ENCODE results near the gene APOL6. TPM values are rescaled to one million over a fixed set of nuclear protein-coding genes. Genes with fewer than 3 reads are reported as not detected.
"Not testable (repeated sequence)": the region's sequence is repeated elsewhere in the genome, so short reads cannot be mapped to it uniquely, and the experiment has no call there.

The APOL6 gene
- total RNA-seq, 1 donor, result 51.8 TPM

GRCh38 chr22:35690001-35690400 lies 41.8 kb downstream of the APOL6 start:
- Histone ChIP-seq H3K4me2 (ENCODE audit: insufficient read depth, low read length) (no peak overlapping the region), H3K27me3 (ENCODE audit: insufficient read depth, low read length) (no peaks in the 10 kb centered on the region), H3K9me3 (ENCODE audit: low read depth, low read length) (no peaks in the 10 kb centered on the region), H2AFZ (ENCODE audit: low read length) (no peak overlapping the region), H3K27ac (ENCODE audit: low read depth, low read length) (no peak overlapping the region), H3K79me2 (ENCODE audit: insufficient read depth, low read length) (no peaks in the 10 kb centered on the region), H3K36me3 (ENCODE audit: insufficient read depth, low read length) (no peaks in the 10 kb centered on the region), H3K4me3 (ENCODE audit: insufficient read depth, low read length) (no peak overlapping the region), H3K4me1 (ENCODE audit: insufficient read depth, low read length) (peaks cover 8% of the 10 kb centered on the region), H4K20me1 (ENCODE audit: insufficient read depth, low read length) (no peaks in the 10 kb centered on the region)
- no peak for DNase-seq (ENCODE audit: insufficient read length, low spot score, missing footprints)
- no peak for TF ChIP-seq CTCF (IDR thresholded peaks at IDR 0.05; ENCODE audit: extremely low read depth, low read depth, low read length)

GRCh38 chr22:35695202-35695601 lies 47.0 kb downstream of the APOL6 start:
- TF ChIP-seq CTCF (IDR thresholded peaks at IDR 0.05; ENCODE audit: extremely low read depth, low read depth, low read length), result no peak
- Histone ChIP-seq H3K4me1 (ENCODE audit: insufficient read depth, low read length) (no peaks in the 10 kb centered on the region), H3K9me3 (ENCODE audit: low read depth, low read length) (no peaks in the 10 kb centered on the region), H3K79me2 (ENCODE audit: insufficient read depth, low read length) (no peaks in the 10 kb centered on the region), H3K36me3 (ENCODE audit: insufficient read depth, low read length) (no peaks in the 10 kb centered on the region), H4K20me1 (ENCODE audit: insufficient read depth, low read length) (no peaks in the 10 kb centered on the region), H3K4me3 (ENCODE audit: insufficient read depth, low read length) (no peak overlapping the region), H3K27me3 (ENCODE audit: insufficient read depth, low read length) (no peaks in the 10 kb centered on the region), H3K4me2 (ENCODE audit: insufficient read depth, low read length) (no peak overlapping the region), H2AFZ (ENCODE audit: low read length) (no peak overlapping the region), H3K27ac (ENCODE audit: low read depth, low read length) (no peak overlapping the region)
- DNase-seq (ENCODE audit: insufficient read length, low spot score, missing footprints), result no peak

DNA sequence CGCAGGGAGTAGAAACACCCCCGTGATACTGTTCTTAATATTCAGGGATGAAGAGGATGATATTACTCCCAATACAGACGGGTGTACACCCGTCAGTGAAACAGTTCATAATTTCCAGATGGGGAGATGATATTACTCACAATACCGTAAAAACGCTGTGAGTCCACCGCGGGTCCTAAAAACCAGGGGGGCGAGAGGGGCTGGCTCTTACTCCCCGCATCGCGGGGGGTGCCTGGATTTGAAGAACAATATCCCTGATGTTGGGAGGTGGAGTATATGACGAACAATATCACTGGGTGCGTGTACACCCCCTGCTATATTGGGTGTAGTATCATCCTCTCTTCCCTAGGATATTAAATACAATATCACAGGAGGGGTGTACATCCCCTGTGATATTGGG lies 48.9 kb downstream of the APOL6 start:
- Histone ChIP-seq H3K36me3 (ENCODE audit: insufficient read depth, low read length) (no peaks in the 10 kb centered on the region), H3K27ac (ENCODE audit: low read depth, low read length) (no peak overlapping the region), H3K9me3 (ENCODE audit: low read depth, low read length) (no peaks in the 10 kb centered on the region), H3K4me1 (ENCODE audit: insufficient read depth, low read length) (no peaks in the 10 kb centered on the region), H3K4me2 (ENCODE audit: insufficient read depth, low read length) (no peak overlapping the region), H3K79me2 (ENCODE audit: insufficient read depth, low read length) (no peaks in the 10 kb centered on the region), H3K4me3 (ENCODE audit: insufficient read depth, low read length) (no peak overlapping the region), H2AFZ (ENCODE audit: low read length) (no peak overlapping the region), H4K20me1 (ENCODE audit: insufficient read depth, low read length) (no peaks in the 10 kb centered on the region), H3K27me3 (ENCODE audit: insufficient read depth, low read length) (no peaks in the 10 kb centered on the region)
- TF ChIP-seq CTCF (IDR thresholded peaks at IDR 0.05; ENCODE audit: extremely low read depth, low read depth, low read length), result no peak
- DNase-seq (ENCODE audit: insufficient read length, low spot score, missing footprints), result no peak

GRCh38 chr22:35699852-35700251 lies 51.6 kb downstream of the APOL6 start:
- not testable (repeated sequence) for H3K27ac ChIP-seq (ENCODE audit: low read depth, low read length); H3K4me3 ChIP-seq (ENCODE audit: insufficient read depth, low read length); DNase-seq (ENCODE audit: insufficient read length, low spot score, missing footprints); H2AFZ ChIP-seq (ENCODE audit: low read length); H3K9me3 ChIP-seq (ENCODE audit: low read depth, low read length); H3K27me3 ChIP-seq (ENCODE audit: insufficient read depth, low read length); H3K36me3 ChIP-seq (ENCODE audit: insufficient read depth, low read length); H3K4me2 ChIP-seq (ENCODE audit: insufficient read depth, low read length); H3K79me2 ChIP-seq (ENCODE audit: insufficient read depth, low read length); H4K20me1 ChIP-seq (ENCODE audit: insufficient read depth, low read length)
- H3K4me1 ChIP-seq (ENCODE audit: insufficient read depth, low read length), result peaks cover 13% of the 10 kb centered on the region
